GM19043 (cell line): ENCODE data around the gene TSHZ2.

Source experiments
- ATAC-seq: cut with Tn5 transposase; IDR thresholded peaks from one replicate; pipeline ENCODE4 v1.9.1; 2021; ENCODE audit warnings: low read depth; ENCODE audit not compliant: unreplicated experiment

Gene TSHZ2

GRCh38 chr20:53222932-53223331 is 250.8 kb downstream of the TSHZ2 start:
- no peak for ATAC-seq

DNA sequence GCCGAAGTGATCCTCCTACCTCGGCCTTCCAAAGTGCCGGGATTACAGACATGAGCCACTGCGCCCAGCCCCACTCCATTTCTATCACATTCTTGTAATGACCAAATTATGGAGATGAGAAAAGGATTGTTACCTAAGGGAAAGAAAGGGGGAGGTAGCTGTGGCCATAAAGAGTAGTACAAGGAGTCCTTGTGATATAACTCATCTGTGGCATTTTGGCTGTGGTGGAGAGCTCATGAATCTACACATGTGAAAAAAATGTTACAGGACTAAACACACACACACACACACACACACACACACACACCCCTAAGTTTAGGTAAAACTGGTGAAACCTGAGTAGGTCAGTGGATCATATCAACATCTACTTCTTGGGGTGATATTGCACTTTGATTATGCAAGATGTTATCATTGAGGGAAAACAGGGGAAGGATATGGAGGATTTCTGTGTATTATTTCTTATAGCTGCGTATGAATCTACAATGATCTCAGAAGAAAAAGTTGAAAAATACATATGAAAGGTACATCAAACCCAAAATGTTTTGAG is 251.5 kb downstream of the TSHZ2 start:
- ATAC-seq, result no peak

DNA sequence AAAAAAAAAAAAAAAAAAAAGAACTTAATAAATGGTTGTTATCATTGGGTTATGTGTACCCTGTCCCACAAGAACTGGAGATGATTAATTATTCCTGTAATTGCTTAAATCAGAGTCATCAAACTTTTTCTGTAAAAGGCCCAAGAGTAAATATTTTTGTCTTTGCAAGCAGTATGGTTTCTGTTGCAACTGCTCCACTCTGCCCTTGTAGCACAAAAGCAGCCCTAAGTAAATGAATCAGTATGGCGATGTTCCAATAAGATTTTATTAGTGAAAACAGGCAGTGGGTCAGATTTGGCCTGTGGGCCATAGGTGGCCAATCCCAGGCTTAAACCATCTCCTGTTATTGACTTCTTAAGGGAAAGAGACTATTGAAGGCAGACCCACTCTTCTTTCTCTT is 252.7 kb downstream of the TSHZ2 start:
- no peak for ATAC-seq

GRCh38 chr20:53226826-53227225 is 254.7 kb downstream of the TSHZ2 start:
- no peak for ATAC-seq

DNA sequence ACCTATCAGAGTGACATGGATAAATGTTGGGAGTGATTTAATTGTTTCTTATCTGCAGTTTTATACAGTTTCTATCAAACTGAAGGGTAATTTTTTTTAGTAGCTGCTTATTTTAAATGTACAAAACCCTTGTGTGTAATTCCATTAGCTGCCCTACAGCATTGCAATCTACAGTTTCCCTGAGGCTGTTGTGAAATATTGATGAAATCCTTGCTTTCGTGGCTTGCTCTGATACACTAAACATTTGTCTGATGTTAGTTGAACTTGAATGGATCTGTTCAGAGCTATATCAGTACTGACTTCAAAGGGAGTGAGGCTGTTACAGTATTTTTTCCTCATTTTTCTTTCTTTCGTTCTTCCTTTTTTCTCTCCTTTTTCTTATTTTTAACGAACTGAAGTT is 255.4 kb downstream of the TSHZ2 start:
- no peak for ATAC-seq

- no peak for ATAC-seq
Observed at GRCh38 chr20:53231061-53231460, 258.9 kb downstream of the TSHZ2 start.

DNA sequence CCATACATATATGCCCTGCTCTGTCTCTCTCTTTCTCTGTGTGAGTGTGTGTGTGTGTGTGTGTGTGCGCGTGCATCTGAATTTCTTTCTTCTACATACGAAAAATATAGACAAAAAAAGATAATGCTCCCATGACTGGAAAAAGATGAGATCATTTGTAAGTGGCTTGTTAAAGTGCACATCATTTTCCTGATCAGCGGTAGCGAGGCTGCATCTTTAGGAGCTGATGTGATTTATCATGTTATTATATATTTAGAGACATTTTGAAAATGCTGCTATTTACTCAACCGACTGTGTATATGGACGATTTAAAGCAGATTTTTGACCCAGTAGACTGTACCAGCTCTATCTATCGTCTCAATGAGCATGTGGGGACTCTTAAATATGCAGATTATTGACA is 265.3 kb downstream of the TSHZ2 start:
- ATAC-seq, result no peak

GRCh38 chr20:53238121-53238660 is 266.0 kb downstream of the TSHZ2 start:
- no peak for ATAC-seq

- ATAC-seq, result no peak
Observed at GRCh38 chr20:53243152-53243551, 271.0 kb downstream of the TSHZ2 start.

GRCh38 chr20:53244711-53245110 is 272.6 kb downstream of the TSHZ2 start:
- no peak for ATAC-seq

GRCh38 chr20:53245574-53245973 is 273.4 kb downstream of the TSHZ2 start:
- no peak for ATAC-seq

DNA sequence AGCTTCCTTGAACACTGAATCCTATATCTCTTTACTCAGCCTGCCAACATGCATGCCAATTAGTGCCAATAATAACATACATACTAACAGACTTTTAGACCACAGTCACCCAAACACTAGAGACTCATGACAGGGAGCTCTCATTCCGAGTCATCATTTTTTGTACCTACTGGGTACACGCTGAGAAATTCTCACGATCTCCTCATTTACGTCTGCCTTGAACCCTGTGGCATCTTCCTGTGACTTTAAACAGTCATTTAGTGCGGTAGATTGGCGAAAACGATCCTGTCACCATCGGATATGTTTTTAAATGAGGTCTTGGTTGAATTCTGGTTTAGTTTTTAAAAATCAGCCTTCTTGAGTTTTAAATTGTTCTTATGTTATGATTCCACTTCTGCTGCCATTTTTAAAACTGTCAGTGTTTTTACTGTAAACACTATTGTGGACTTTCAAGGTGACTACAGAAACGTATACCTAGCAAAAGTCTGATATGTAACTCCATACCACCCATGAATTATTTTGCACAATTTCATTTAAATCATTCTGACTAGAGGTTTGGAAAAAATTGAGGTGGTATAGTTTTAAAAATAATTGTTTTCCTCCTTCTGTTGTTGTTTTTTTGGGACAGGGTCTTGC is 275.4 kb downstream of the TSHZ2 start:
- ATAC-seq, result no peak

DNA sequence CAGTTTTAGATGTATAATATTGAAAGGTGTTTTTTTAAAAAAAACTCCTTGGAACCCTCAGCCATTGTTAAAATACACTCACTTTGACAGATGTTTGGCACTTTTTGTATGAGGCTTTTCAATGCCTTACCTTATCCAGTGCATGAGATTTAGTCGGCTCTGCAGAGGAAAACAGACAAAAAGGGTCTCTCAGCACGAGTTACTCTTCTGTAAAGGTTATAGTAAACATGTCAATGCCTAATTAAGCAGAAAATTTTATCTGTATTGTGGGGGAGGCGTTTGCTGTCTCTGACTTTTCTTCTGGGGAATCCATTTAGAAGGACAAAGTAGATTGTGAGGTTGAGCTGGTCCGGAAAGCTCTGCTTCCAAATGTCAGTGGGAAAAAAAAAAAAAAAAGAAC is 278.3 kb downstream of the TSHZ2 start:
- no peak for ATAC-seq

GRCh38 chr20:53252002-53252401 is 279.8 kb downstream of the TSHZ2 start:
- ATAC-seq, result no peak

GRCh38 chr20:53253668-53254067 is 281.5 kb downstream of the TSHZ2 start:
- ATAC-seq, result no peak

DNA sequence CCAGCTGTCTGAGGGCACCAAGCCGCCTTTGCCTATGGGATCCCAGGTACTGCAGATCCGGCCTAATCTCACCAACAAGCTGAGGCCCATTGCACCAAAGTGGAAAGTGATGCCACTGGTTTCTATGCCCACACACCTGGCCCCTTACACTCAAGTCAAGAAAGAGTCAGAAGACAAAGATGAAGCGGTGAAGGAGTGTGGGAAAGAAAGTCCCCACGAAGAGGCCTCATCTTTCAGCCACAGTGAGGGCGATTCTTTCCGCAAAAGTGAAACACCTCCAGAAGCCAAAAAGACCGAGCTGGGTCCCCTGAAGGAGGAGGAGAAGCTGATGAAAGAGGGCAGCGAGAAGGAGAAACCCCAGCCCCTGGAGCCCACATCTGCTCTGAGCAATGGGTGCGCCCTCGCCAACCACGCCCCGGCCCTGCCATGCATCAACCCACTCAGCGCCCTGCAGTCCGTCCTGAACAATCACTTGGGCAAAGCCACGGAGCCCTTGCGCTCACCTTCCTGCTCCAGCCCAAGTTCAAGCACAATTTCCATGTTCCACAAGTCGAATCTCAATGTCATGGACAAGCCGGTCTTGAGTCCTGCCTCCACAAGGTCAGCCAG is 283.0 kb downstream of the TSHZ2 start:
- ATAC-seq, result no peak

DNA sequence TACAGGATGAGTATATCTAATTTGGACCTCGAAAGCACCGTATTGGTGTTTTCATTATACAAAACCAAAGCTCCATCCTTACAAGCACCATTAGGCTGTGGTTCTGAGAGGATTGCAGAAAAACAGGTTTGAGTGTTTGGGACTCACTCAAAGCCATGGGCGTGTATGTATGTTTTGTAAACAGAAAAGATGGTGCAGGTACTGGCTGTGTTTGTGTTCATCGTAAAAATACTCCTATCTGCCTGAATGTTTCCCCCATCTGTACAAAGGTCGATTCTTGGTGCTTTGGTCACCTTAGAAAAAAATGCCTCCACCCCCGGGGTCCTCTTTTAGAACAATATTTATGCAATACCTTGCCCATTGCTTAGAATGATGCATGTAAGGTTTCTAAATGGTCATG is 286.6 kb downstream of the TSHZ2 start:
- ATAC-seq, result no peak

DNA sequence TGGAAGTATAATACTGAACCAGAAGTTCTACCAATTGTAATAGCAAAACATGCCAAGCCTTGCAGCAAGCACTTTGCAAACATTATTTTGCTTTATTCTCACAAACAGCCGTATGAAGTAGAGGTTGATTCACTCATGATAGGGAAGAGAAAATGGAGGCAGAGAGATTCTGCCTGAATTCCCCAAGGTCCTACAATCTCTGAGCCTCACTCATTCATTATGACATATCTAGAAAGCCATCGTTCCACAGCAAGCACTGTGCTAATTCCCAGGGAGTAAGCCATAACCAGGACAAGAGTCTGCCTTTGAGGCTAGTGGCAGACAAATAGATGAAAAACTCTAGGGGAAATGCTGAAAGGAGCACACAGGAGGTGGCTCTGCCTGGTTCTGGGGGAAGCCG is 288.0 kb downstream of the TSHZ2 start:
- no peak for ATAC-seq

DNA sequence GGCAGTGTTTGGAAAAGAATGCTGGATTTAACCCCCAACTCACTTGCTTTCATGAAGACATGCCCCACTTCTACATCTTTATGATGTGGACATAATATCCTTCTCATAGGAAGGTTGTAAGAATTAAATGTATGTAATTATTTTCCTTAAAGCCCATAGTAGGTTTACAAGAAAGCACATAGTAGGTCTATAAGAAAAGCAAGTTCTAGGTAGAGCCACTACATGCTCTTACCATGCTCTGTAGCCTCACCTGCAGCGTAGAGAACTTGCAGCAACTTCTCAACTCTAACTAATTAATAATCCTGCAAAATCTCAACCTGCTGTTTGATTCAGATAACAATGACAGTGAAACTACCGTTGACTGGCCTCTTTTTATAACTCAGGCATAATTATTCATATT is 288.4 kb downstream of the TSHZ2 start:
- ATAC-seq, result no peak

DNA sequence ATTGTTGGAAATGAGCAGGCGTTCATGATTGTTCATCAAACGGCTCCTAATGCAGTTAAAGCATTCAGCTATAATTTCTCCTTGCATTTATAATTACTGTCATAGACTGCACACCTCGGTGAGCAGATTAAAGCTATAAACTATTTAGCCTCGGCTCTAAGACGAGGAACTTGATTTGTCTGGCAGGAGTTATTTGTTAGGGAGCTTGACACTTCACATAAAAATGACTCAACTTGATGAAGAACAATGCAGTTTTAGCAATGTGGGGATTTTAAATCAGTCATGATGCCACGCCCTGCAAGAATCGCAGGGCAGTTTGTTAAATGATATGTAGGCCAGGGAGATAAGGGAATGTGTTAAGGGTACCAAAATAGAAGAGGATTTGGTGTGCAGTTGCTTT is 290.2 kb downstream of the TSHZ2 start:
- no peak for ATAC-seq

DNA sequence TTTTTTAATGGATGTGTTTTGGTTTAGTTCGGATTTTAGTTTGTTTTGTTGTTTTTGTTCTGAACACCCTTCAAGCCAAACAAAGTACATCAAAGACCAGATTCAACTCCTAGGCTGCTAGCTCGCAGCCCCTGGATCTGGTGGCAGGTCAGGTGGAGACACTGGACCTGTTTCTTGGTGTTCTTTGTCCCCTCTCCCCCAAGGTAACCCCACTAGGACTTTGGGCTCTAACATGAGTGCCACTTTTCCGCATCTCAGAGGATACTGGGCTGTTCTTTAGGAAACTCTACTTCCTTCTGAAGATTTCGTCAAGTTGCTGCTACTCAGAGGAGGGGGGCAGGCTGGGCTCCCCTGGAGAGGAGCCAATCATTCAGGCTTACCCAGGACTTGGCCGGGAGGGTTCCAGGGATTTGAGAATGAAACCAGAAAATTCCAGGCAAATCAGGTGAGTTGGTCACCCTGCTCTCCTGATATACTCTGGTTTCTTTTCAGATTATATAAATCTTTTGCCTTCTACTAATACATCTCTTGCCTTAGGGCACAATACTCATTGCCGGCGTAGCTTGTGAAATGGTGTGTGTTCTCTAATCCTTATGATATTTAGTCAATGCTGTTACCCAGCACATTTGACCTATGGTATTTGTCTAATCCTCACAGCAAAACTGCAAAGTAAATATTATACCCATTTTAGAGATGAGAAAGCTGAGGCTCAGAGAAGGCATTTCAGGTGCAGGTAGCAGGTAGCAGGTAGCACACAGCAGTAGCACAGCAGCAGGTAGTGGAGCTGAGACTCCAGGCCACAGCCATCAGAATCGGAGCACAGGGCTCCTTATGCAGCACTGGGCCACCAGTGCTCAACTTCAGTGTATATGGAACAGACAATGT is 291.6 kb downstream of the TSHZ2 start:
- ATAC-seq, result no peak
